NCI-H187 treated with DMSO at 0.1 percent for 48 hours (cell line): ENCODE results near the gene TRDN.
"Not testable (repeated sequence)": the region's sequence is repeated elsewhere in the genome, so short reads cannot be mapped to it uniquely, and the experiment has no call there.

Source experiments
- DNase-seq: peaks from one replicate; lab custom pipeline; 2025; lab: John Stamatoyannopoulos, UW

The TRDN gene

DNA sequence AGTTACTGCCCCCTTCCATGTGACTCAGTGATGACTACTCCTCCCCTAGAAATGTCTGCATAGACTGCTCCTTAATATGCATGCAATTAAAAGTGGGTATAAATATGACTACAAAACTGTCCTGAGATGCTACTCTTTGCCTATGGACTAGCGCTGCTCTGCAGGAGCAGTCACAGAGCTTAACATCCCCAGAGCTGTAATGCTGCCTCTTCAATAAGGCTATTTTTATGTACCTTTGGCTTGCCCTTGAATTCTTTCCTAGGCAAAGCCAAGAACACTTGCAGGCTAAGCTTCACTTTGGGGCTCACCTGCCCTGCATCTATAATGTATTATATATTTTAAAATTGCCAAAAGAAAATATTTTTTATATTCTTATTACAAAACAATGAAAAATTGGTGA, 341.6 kb downstream of the TRDN start:
- DNase-seq, result no peak

DNA sequence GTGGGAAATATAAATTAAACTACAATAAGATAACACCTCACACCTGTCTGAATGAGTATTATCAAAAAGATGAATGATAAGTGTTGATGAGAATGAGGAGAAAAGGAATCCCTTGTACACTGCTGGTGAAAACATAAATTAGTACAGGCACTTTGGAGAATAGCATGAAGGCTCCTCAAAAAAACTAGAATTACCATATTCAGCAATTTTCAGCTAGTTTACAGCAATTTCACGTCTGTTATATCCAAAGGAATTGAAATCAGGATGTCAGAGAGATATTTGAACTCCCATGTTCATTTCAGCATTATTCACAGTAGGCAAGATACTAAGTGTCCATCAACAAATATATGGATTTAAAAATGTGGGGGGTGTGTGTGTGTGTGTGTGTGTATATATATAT, 348.1 kb downstream of the TRDN start:
- no peak for DNase-seq

DNA sequence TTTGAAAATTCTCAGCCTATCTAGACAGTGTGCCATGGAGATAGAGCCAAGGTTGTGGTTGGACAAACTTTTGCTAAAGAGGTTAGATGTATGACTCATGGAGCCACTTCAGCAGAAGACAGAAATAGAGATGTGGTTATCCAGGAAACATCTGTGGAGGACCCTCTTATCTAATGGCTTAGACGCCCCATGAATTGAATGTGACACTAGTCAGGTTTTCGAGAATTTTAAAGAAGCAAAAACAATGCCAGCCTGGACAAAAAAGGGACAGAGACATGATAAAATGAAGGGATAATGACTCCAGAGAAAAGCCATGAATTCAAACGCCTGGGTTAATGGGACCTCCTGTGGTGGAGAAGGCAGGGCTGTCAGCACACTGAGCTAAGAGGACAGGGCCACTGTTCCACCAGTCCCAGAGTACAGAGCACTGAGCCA, 360.2 kb downstream of the TRDN start:
- no peak for DNase-seq

DNA sequence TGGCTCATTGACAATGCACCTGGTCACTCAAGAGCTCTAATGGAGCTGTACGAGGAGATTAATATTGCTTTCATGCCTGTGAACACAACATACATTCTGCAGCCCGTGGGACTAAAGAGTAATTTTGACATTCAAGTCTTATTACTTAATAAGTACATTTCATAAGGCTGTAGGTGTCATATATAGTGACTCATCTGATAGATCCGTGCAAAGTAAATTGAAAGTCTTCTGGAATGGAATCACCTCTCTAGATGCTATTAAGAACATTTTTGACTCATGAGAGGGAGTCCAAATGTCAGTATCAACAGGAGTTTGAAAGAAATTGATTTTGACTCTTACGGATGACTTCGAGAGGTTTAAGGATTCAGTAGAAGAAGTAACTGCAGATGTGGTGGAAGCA, 372.8 kb downstream of the TRDN start:
- no peak for DNase-seq

DNA sequence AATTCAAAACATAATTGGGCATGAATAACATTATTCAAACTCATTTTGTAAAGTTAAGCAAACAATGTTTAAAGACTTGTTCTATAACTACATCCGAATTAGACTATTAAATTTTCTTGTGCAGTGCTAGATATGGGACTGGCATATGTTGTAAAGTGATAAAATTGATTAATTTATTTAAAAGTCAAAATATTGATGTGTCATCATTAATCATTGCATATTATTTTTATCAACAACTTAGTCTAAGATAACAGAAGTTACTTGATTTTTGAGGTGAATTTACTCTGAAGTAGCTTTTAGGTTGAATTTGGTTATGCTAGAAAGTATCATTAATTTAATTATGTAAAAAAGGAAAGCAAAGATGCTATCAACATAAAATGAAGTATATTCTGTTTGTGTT, 396.1 kb downstream of the TRDN start:
- DNase-seq, result no peak

DNA sequence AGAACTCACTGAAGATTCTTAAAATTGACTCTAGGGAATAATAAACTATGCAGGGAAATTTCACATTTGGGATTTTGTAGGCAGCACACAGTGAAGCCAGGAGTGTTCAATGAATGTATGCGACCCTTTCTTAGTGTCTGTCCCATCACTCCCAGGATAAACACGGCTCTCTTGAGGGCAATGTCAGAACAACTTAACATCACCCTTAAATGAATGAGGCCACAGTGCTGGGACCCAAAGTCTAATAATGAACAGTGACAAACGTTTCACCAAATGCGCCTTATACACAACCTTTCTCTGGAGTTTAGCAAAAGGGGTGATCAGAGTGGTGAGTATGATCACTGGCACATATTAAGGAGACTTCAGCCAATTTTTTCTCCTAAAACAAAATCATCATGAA, 403.4 kb downstream of the TRDN start:
- DNase-seq, result no peak

DNA sequence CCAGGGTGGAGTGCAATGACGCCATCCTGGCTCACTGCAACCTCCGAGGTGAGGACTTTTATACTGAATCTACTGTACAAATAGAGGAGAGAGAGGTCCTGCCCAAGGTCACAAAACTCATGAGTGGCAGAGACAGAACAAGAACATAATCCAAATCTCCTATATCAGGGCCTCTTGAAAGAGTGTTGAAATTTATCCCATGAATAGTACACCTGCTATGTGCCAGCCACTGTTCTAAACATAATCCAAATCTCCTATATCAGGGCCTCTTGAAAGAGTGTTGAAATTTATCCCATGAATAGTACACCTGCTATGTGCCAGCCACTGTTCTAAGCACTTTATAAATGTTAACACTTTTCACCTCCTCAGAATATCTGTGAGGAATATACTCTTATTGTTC, 409.0 kb downstream of the TRDN start:
- DNase-seq, result not testable (repeated sequence)

DNA sequence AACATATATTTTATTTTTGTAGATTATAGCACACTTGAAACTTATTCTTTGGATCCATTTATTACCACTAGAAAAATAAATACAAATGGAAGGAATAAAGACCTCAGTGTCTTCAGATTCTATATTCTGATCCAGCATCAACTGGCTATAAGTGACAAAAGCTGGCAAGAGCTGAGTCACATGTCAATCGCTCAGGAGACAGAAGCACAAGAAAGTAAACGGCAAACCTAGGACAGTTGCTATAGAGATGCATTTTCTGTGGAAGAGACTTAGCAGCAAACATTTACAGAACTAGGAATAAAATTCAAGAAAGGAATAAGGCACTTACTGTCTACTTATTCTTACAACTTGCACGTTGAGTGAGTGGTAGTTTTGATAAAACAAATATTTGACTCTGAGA, 410.4 kb downstream of the TRDN start:
- no peak for DNase-seq

DNA sequence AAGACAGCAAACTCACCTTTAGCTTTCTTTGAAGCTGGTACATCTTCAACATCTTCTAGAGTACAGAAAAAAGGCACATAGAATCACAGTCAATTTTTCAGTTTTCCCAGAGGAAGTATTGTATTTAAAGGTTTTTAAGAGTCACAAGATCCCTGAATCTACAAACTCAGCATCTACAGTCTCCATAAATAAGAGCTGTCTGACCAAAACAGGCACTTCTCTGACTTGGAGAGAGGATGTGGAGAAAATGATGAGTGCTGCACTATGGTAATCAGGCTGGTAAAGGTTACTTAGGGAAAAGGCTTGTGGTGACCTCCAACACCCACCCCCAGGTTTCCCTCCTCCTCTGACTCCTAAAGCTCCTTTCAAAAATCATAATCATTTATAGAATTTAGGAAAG, 412.7 kb downstream of the TRDN start:
- no peak for DNase-seq

DNA sequence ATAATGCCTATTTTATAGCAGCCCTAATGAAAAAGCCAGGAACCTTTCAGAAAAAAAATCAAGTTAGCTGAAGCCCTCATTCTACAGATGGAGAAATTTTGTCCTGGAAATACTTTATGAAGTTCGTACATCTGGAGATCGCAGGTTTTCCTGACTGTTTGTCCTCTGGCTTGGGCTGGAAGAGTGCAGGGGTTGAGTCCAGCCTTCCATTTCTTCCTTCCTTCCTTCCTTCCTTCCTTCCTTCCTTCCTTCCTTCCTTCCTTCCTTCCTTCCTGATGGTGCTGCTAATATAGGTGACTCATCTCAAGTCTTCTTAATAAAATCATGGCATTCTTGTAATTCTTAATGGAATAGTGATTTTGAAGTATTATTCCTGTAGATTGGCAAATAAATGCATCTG, 413.3 kb downstream of the TRDN start:
- DNase-seq, result no peak

DNA sequence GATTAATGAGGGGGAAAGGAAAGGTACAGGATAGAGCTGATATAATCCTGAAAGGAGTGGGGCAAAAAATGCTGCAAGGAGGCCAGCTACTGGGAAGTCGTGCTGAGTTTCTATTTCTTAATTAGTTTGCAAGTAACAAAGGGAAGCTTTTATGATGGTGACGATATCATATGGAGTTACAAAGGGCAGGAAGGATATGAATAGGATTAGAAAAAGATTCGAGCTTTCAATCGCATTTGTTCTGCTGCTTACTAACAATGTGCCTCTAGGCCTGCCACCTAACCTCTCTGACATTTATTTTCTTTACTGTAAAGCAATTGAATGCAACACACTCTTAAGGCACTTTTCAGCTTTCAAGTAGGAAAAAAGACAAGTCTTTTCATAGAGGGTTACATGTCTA, 421.5 kb downstream of the TRDN start:
- no peak for DNase-seq

DNA sequence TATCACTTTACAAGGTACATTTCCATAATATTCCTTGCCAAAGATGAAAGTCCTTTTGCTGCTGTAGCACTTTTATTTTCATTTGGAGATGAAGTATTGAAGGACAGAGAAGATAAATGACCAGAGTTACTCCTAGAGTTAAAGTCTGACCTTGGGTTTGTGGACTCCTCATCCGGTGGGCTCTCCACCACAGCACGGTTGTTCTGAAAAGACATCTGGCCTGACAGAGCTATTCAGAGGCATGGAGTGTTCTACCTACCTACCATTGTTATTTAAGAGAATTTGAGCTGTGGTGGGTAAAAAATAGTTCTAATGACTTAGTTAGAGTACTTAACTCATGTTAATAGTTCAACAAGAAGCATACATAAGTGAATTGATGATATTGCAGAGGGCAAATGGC, 422.3 kb downstream of the TRDN start:
- DNase-seq, result no peak

DNA sequence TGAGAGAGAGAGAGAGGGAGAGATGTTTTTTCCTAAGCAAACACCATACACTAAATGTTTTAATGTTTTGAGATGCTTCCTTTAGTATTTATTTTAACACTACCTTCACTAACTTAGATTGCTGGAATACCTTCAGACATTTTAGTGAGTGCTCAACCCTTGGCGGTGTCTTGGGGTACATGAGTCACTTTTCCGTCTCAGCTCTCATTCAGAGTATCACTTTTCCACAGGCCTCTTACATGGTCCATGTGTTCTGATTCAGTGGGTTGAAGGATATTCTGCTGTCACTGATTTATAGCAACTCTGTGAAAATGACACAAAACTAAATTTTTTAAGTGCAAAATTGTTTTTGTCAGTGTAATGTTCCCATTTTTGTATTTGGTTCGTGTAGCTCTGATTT, 422.8 kb downstream of the TRDN start:
- DNase-seq, result no peak

DNA sequence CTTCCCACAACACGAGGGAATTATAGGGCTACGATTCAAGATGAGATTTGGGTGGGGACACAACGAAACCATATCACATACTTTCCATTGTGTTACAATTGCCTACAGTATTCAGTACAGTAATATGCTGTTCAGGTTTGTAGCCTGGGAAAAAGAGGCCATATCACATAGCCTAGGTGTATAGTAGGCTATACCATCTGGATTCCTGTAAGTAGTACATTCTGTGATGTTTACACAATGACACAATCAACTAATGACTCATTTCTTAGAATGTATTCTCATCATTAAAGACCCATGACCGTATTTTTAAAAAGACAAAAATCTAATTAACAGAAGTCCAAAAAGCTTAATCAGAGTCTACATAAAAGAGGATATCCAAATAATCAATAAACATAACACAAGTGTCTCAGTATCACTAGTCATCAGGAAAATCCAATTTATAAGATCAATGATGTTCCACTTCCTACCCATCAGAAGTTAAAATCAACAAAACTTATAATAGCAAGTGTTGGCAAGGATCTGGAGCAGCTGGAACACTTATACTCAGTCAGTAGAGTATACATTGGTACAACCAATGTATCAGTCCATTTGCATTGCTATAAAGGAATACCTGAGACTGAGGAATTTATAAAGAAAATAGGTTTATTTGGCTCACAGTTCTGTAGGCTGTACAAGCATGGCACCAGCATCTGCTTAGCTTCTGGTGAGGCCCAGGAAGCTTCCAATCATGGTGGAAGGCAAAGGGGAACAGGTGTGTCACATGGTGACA, 424.8 kb downstream of the TRDN start:
- no peak for DNase-seq

DNA sequence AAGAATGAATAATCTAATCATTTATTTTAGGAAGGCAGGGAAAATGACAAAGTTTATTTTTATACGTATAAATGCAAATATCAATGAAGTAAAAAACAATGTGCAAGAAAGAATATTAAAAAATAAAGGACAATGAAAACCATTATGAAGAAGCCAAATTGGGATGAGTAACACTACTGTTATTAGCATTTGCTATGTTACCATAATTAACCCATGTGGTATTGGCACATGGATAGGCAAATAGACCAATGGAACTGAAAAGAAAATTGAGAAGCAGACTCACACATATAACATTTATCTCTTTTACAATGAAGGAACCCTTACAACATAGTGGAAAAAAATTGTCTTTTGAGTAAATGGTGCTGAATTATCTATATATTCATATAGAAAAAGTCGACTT, 426.1 kb downstream of the TRDN start:
- DNase-seq, result no peak

DNA sequence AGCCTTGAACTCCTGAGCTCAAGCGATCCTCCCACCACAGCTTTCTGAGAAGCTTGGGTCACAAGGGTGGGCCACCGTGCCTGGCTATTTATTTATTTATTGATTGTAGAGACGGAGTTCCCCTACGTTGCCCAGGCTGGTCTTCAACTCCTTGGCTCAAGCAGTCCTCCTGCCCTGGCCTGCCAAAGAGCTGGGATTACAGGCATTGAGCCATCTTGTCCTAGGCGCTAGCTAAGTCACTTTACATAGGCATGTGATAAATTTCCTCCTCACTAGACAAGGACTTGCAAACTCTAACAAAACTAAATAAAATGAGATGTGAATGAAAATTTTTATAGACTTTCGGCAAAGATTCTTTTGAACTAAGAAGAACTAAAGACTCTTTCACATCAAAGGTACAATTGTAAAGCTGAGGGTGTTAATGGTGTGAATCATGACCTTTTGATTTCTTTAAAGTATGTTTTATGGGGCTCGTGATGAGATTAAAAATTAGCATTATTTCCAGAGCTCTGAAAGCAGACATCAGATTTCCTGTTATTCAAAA, 428.7 kb downstream of the TRDN start:
- no peak for DNase-seq

DNA sequence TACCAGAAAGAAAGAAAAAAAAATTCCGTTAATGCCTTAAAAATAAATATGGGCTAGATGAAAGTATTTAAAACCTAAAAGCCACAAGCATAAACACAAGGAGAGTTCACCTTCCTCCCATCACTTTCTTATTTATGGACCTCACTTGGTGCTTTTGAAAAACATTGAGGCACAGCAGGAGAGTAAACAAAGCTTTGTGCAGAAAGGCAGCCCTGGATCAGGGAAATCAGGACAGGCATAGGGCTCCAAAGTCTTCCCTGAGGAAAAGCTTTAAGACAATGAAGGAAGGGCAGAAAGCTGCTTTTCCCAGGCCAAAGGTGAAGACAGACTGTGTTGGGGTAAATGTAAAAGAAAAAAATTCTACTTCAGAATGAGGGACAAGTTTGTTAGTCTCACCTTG, 432.8 kb downstream of the TRDN start:
- DNase-seq, result no peak

DNA sequence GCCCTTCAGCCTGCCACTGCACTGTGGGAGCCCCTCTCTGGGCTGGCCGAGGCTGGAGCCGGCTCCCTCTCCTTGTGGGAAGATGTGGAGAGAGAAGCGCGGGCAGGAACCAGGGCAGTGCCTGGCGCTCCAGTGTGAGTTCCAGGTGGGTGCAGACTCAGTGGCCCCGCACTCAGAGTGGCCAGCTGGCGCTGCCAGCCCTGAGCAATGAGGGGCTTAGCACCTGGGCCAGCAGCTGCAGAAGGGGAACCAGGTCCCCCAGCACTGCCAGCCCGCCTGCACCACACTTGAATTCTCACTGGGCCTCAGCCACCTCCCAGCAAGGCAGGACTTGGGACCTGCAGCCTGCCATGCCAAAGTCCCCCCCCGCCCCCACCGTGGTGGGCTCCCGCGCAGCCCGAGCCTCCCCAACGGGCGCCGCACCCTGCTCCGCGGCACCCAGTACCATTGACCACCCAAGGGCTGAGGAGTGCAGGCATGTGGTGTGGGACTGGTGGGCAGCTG, 434.8 kb downstream of the TRDN start:
- no peak for DNase-seq

DNA sequence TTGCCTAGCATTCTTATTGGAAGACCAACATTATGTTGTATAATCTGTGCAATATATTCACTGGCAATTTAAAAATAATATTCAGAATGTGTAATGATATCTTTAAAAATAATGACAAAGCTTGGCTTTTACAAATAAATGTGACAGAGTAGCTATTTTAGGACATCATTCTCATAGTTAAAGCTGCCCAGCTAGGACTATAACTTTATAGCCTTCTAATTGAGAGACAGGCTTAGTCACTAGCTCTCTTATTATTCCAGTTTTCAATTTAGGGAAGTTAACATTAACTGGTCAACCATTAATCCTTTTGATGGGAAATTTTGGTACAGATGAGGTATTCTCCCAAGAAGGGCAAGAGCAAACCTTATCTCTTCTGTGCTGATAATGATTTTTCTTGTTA, 443.5 kb downstream of the TRDN start:
- no peak for DNase-seq

DNA sequence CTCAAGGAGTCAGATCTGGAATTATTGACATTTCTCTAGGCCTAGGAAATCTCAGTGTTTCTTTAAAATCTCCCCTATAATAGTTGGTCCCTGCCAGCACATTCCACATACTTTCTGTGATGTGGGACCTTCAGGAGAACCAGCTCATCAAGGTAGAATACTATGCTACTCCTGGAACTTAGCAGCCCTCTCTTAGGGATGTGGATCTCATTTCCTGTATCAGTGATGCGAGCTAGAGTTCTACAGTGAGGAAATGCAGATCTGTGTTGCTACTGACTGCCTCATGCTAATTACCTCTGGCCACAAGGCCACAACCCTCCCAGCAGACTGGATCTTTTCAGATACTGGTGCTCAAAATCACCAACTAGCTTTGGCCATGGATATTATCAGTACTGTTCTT, 446.9 kb downstream of the TRDN start:
- no peak for DNase-seq

DNA sequence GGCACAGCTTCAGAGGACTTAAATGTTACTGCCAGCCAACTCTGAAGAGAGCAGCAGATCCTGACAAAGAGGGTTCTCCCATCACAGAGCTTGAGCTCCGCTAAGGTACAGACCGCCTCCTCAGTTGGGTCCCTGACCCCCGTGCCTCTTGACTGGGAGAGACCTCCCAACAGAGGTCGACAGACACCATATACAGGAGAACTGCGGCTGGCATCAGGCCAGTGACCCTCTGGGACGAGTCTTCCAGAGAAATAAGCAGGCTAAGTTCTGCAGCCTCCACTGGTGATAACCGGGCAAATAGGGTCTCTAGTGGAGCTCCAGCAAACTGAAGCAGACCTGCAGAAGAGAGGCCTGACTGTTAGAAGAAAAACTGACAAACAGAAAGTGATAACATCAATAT, 453.8 kb downstream of the TRDN start:
- no peak for DNase-seq

DNA sequence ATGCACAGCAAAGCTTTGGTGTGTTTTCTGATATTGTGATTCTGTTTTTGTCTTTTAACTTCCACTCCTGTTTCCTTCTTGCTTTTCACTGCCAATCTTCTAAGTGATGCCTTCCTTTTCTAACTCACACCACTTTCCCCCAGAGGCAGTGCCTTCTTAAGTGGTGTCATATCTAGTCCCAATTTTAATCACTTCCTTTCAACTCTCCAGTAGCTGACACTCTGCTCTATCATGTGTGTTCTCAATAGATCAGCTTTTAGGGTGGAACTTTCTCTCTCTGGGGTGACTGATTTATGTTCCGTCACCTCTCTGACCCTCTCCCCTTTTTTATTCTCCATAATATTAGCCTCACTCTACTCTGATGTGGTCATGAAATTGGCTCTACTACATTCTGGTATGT, 460.0 kb downstream of the TRDN start:
- DNase-seq, result no peak

DNA sequence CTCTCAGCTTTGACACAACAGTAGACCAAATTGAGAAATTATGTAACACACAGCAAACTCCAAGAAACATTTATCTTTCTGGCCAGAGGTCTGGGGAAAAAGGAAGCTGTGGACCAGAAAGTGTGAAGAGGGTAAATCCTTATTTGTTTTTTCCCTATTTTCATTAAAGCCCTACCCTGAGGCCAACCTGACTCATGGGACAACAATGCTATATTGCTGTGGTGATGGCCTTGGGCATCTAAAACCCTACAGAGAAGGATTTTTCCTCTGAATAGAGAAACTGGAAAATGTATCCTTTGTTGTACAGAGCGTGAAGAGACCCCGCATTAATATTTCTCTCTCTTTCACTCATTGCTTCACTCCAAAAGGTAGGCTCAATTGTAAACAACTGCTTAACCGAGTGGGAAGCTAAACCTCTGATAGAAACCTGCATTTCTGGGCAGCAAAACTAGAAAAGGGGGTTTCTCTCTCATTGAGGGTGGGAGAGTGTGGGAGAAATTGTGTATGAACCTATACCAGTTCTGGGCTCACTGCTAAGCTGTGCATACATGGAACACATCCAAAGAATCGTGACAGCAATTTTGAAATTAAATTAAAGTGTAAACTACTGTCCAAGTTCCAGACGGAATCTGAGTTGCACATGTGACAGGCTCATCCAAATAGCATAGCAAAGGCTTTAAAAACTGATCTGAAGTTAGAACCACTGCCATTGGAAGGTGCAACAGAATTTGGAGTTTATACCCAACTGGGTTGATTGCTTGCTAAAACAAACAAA, 465.2 kb downstream of the TRDN start:
- DNase-seq, result no peak
